NCI-H526 treated with DMSO at 0.1 percent for 48 hours (cell line): Measurements from ENCODE around the gene PEX16.

ENCODE experiments used
- DNase-seq: peaks from one replicate; lab custom pipeline; 2025; lab: John Stamatoyannopoulos, UW

Gene PEX16

DNA sequence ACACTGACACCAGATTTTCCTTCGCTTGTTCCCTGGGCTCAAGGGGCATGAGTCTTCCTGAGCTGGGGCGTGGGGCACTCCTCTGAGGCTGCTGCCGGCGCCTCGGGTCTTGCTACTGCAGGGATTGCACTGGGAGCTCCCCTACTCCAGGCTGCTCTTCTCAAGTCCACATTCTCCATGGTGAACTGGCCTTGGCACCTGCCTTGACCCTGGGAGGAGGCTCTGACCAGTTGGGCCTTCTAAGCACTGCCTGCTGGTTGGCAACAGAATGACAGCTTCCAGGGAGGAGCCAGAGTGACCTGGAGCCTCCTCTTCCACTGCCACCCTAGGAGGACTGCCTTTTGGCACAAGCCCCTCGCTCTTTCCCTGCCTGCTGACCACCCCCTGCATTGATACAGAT is 20.1 kb downstream of the PEX16 start:
- no peak for DNase-seq

DNA sequence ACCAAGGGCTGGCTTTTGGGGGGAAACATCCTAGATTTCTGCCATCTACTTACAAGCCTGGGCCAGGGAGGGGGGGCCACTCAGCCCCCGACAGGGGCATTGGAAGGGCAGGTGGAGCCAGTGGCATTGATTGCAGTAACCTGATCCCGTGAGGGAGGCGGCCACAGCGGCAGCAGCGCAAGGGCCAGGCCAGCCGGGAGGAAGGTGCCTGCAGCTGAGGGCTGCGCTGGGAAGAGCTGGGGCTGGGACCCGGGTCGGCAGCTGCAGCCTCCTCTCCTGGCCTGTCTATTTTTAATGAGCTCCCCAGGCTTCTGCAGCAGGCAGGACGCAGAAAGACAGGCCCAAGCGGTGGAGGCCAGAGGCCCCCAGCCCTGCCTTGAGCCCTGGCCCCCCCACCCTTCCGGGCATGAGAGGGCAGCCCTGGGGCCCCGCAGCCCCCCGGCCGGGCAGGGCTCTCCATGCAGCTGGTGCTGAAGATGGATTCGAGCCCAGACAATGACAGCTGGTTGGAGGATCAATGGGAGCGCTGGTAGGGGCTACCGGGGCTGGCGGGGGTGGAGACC is 21.2 kb downstream of the PEX16 start:
- DNase-seq, result peak; percentile 83

GRCh38 chr11:45895553-45896259 is 22.0 kb downstream of the PEX16 start:
- no peak for DNase-seq

- DNase-seq, result no peak
These were observed 23.0 kb downstream of the PEX16 start for GRCh38 chr11:45894555-45895247.

DNA sequence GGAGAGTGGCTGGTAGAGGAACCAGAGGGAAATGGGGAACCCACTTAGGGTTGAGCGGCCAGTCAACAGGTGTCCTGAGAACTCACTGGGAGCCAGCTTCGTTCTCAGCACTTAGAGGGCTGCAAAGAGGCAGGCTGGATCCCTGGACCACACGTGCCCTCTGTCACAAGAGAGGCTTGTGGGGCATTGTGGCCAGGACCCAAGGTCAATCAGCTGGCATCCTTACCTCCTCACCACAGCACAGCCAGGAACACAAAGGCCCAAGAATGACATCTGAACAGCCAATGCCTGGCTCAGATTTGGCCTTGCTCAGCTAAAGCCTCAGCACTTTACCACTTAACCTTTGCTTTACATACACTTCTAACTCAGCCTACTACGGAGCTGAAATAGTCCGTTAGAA is 24.8 kb downstream of the PEX16 start:
- DNase-seq, result no peak

- DNase-seq, result no peak
These were observed 26.7 kb downstream of the PEX16 start for GRCh38 chr11:45890886-45891550.

- no peak for DNase-seq
These were observed 27.7 kb downstream of the PEX16 start for GRCh38 chr11:45889966-45890365.

- no peak for DNase-seq
These were observed 28.1 kb downstream of the PEX16 start for GRCh38 chr11:45889555-45889954.

DNA sequence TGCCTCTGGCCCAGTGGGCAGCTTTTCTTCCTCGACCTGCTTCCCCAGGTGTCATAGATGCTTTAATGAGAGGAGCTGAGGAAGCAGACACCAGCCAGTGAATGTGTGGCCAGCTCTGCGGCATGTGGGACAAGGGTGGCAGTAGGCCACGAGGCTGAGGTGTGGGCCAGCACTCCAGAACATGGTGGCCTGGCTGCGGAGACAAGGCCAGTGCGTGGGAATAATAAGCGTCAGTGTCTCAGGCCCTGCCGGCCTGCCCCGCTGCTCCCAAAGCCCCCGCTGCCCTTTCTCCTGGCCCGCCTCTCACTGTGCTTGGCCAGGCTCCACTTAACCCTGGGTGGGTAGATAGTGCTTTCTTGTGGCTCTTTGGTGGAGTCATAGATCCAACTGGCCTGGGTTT is 30.1 kb downstream of the PEX16 start:
- no peak for DNase-seq

DNA sequence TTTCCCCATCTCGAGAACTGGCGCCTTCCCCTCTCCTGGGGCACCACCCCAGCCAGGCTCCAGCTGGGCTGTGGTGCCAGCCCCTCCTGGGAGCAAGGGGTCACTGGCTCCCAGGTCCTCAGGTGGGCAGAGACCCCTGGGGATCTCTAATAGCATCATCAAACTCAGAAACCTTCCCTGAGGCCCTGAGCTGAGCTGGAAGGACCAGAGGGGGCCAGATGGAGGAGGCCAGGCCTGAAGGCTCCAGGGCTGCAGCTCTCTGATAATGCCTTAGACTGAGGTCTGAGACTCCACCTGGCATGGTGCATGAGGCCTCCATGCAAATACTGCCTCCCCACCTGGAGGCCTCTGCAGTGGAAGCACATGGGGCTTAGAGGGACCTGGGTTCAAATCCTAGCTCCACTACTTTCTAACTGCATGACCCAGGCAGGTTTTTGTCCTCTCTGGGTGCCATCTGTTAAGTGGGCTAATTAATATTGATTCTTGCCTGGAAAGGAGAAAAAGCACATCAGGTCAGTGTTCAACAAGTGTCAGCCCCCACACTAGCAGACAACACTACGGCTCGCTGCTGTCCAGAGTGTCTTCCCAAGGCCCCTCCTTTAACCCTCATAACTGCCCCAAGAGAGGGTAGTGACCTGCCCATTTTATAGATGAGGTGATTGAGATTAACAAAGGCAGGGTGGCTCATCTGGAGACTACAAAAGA is 30.7 kb downstream of the PEX16 start:
- DNase-seq, result no peak

GRCh38 chr11:45885921-45886721 is 31.6 kb downstream of the PEX16 start:
- DNase-seq, result peak; percentile 41

GRCh38 chr11:45885274-45885920 is 32.3 kb downstream of the PEX16 start, which contains the start of gene MAPK8IP1:
Gene MAPK8IP1, plus strand, starts transcription at chr11:45885651. Its CDS starts 170 bp downstream, at chr11:45885821.
- DNase-seq, result peak; percentile 76

GRCh38 chr11:45884596-45885185 is 33.0 kb downstream of the PEX16 start:
- no peak for DNase-seq

GRCh38 chr11:45881708-45882368 is 35.8 kb downstream of the PEX16 start:
- no peak for DNase-seq

DNA sequence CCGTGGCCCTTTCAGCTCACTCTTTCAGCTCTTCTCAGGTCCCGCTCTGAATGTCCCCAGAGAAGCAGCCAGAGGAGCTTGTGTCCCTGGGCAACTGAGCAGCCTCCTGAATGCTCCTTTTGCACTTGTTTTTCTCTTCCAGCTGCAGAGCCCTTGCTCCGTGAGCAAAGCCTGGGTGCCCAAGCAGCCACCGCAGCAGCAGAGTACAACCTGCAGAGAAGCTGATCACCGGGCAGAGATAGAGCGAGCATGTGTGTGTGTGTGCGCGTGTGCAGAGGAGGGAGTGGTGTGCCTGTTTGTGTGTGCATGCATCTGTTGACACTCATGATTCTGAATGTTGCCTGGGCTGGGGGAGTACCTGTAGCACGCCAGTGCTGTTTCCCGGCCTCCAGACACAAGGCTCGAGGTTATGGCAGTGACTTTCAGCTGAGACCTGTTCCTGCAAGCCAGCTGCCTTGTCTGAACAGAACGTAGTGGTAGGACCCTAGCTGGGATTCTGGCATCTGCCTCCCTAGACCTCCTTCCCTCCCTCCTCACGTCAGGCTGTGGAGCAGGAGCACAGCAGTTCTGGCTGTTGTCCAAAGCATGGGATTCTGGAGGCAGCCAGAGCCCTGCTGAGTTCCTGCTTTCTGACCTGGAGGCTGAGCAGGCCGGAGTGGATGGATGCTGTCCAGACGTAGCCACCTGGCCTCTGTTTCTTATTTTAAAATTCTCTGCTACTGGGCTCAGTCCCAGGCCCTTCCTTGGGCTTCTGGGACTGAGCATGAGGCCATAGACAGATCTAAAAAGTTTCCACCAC is 36.7 kb downstream of the PEX16 start:
- DNase-seq, result no peak

DNA sequence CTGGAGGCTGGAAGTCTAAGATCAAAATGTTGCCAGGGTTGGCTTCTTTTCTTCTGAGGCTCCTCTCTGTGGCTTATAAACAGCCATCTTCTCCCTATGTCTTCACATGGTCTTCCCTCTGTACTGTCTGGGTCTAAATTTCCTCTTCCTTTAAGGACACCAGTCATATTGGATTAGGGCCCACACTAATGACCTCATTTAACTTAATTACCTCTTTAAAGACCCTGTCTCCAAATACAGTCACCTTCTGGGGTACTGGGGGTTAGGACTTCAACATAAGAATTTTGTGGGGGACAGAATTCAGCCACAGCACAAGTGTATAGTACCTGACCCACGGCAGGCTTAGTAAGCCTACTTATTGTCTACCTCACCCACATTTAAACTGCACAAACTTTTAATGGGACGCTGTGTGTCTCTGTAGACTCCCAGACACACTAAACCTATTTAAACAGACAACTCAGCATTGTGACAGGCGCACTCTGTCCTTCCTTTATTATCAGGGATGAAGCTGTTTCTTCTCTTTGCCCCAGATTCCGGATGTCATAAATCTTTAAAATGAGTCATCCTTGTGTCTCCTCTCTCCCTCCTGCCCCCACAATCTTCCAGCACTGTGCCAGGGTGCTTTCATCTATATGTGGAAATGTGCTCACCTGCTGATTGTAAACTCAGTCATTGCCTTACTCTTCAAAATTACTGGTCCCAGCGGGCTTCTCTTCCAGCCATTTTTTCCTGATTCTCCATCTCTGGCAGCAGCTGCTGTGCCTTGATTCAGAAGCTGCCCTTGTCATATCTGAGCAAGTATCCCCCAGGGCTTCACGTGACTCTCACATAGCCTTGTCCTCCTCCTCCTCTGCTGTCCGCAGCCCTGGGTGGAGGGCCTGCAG is 37.6 kb downstream of the PEX16 start:
- no peak for DNase-seq

- no peak for DNase-seq
These were observed 39.8 kb downstream of the PEX16 start for GRCh38 chr11:45877845-45878244.

DNA sequence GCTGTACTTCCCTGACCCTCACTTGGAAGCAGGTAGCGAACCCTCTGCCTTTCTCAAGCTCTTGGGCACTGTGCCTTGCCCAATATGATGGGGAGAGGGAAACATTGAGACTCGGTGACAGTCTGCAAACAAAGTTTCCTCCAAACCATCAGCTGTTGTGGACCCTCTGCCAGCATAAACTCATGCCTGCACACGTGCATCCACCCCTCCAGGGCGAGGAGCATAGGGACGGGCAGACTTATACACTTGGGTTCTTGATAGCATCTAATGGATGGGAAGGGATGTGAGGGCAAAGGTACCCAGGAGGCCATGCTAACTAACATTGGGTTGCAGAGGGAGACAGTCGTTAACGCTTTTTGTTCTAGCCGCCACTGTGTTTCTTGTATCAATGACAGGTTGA is 40.5 kb downstream of the PEX16 start:
- DNase-seq, result no peak
